ENCODE results near the gene SRGAP1. TPM values are rescaled to one million over a fixed set of nuclear protein-coding genes. Genes with fewer than 3 reads are reported as not detected.

The SRGAP1 gene
- total RNA-seq, 4 donors from 2014 or later, result 7.6 to 17.5 (median 14.6) TPM

DNA sequence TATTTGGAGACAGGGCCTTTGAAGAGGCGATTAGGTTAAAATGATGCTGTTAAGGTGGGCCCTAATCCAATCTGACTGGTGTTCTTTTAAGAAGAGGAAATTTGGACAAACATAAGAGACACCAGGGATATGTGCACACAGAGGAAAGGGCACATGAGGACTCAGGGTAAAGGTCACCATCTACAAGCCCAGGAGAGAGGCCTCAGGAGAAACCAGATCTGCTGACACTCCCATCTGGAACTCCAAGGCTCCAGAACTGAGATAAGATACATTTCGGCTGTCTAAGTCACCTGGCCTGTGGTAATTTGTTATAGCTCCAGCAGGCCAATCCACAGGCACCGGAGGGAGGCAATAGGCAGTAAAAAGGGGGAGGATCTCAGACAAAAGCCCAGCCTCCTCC is 329.0 kb downstream of the SRGAP1 start:
- WGBS, result 91% methylated on average over 3 of the region's 3 CpGs
- Histone ChIP-seq H3K27me3 (no peaks in the 10 kb centered on the region), H3K4me3 (no peak overlapping the region), H3K27ac (replicated peaks in 1 of 4) (no peak overlapping the region), H3K4me1 (no peaks in the 10 kb centered on the region), H3K9me3 (no peaks in the 10 kb centered on the region), H3K36me3 (no peaks in the 10 kb centered on the region)
- intact Hi-C loops (cut with DNase I), result no loop called here
- no peak for DNase-seq (ENCODE audit: extremely low spot score)
- TF ChIP-seq EP300 (IDR thresholded peaks at IDR 0.05) (no peak), POLR2A (IDR thresholded peaks at IDR 0.05; ENCODE audit: low read depth) (no peak), POLR2AphosphoS5 (IDR thresholded peaks at IDR 0.05) (no peak)
- TF ChIP-seq, protein P1, sequence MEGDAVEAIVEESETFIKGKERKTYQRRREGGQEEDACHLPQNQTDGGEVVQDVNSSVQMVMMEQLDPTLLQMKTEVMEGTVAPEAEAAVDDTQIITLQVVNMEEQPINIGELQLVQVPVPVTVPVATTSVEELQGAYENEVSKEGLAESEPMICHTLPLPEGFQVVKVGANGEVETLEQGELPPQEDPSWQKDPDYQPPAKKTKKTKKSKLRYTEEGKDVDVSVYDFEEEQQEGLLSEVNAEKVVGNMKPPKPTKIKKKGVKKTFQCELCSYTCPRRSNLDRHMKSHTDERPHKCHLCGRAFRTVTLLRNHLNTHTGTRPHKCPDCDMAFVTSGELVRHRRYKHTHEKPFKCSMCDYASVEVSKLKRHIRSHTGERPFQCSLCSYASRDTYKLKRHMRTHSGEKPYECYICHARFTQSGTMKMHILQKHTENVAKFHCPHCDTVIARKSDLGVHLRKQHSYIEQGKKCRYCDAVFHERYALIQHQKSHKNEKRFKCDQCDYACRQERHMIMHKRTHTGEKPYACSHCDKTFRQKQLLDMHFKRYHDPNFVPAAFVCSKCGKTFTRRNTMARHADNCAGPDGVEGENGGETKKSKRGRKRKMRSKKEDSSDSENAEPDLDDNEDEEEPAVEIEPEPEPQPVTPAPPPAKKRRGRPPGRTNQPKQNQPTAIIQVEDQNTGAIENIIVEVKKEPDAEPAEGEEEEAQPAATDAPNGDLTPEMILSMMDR (IDR thresholded peaks at IDR 0.05), result no peak

GRCh38 chr12:64175254-64175945 is 330.9 kb downstream of the SRGAP1 start:
- H3K4me1 ChIP-seq, result no peaks in the 10 kb centered on the region
- H3K27ac ChIP-seq (replicated peaks in 1 of 4), result no peak overlapping the region
- no peaks in the 10 kb centered on the region for H3K9me3 ChIP-seq
- TF ChIP-seq, protein P1 (IDR thresholded peaks at IDR 0.05), result no peak
- TF ChIP-seq EP300 (IDR thresholded peaks at IDR 0.05), result no peak
- intact Hi-C loops (cut with DNase I), result no loop called here
- no peaks in the 10 kb centered on the region for H3K27me3 ChIP-seq
- WGBS, result 80% methylated on average over 2 of the region's 2 CpGs
- H3K36me3 ChIP-seq, result no peaks in the 10 kb centered on the region
- H3K4me3 ChIP-seq, result no peak overlapping the region
- DNase-seq (ENCODE audit: extremely low spot score), result no peak

DNA sequence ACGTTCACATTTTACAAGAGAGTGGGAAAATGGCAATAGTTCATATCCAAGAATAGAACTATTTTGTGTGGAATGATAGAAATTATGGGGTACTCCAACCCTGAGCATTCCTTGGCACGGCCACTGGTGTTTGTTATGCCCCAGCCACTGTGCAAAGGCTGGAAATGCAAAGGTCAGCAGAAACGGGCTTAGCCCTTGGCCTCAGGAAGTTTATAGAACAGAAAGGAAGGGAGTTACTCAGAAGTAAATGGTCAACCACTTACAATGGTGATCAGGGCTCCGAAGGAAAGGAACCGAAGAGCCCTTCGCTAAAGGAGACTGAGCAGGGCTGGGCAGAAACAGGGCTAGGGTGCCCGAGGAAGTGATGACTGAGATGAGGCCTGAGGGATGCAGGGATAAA is 332.5 kb downstream of the SRGAP1 start:
- intact Hi-C loops (cut with DNase I), result no loop called here
- Histone ChIP-seq H3K27ac (replicated peaks in 1 of 4) (no peak overlapping the region), H3K27me3 (no peaks in the 10 kb centered on the region), H3K4me1 (peaks cover 8 to 16% (median 13%) of the 10 kb centered on the region in 4 donors), H3K36me3 (no peaks in the 10 kb centered on the region), H3K4me3 (no peak overlapping the region), H3K9me3 (no peaks in the 10 kb centered on the region)
- DNase-seq (ENCODE audit: extremely low spot score), result no peak
- 84% methylated on average over 7 of the region's 7 CpGs for WGBS
- TF ChIP-seq POLR2AphosphoS5 (IDR thresholded peaks at IDR 0.05) (no peak), POLR2A (IDR thresholded peaks at IDR 0.05; ENCODE audit: low read depth) (no peak)
- TF ChIP-seq, protein P1 (IDR thresholded peaks at IDR 0.05), result no peak

DNA sequence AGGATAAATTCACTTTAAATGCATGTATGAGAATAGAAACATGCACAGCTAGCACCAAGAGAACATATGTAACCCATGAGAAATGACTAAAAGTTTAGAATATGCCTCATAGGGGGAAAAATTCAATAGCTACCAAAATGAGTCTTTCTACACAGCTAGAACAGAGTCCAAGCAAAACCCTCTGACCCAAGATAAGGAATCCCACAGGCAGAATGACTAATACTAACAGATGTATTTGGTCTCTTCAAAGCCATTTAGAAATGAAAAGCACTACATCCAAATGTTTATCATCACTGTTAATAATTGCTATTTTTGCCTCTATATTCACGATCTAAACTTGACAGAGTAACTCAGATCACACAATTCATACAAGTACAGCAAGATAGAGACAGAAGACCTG is 333.6 kb downstream of the SRGAP1 start:
- intact Hi-C loops (cut with DNase I), result no loop called here
- H3K4me1 ChIP-seq, result peaks cover 13 to 22% (median 18%) of the 10 kb centered on the region in 4 donors
- WGBS, result 65% methylated on average over 1 of the region's 1 CpG

More for the DNA sequence above, 333.6 kb downstream of the SRGAP1 start:
- H3K4me3 ChIP-seq, result no peak overlapping the region
- no peak for DNase-seq (ENCODE audit: extremely low spot score)
- no peak for TF ChIP-seq POLR2A (IDR thresholded peaks at IDR 0.05; ENCODE audit: low read depth)
- TF ChIP-seq, protein P1 (IDR thresholded peaks at IDR 0.05), result no peak
- TF ChIP-seq EP300 (IDR thresholded peaks at IDR 0.05), result no peak
- no peak for TF ChIP-seq POLR2AphosphoS5 (IDR thresholded peaks at IDR 0.05)
- H3K27me3 ChIP-seq, result no peaks in the 10 kb centered on the region
- no peaks in the 10 kb centered on the region for H3K9me3 ChIP-seq
- H3K27ac ChIP-seq (replicated peaks in 1 of 4), result no peak overlapping the region
- H3K36me3 ChIP-seq, result no peaks in the 10 kb centered on the region
